Peyer's patch (tissue), 4 donors: ENCODE data around the gene PDE11A.

ENCODE experiments used
- POLR2A ChIP-seq, 2 donors: fragments of 450-650 bp; IDR thresholded peaks; one replicate each; pipeline ENCODE4 v1.5.1; 2017; ENCODE audit warnings: antibody characterized with exemption in 2 of 2, mild to moderate bottlenecking in 2 of 2, moderate library complexity in 2 of 2
- TF ChIP-seq, protein P1 (sequence below), 6 experiments: fragments of 450-650 bp in 4 of 6; fragments of 200-600 bp in 2 of 6; sonication (generic) in 1 of 6; IDR thresholded peaks; one replicate each; pipeline ENCODE4 v1.5.1; 2017 to 2019; ENCODE audit warnings: antibody characterized with exemption in 6 of 6, mild to moderate bottlenecking in 3 of 6, moderate library complexity in 1 of 6

DNA sequence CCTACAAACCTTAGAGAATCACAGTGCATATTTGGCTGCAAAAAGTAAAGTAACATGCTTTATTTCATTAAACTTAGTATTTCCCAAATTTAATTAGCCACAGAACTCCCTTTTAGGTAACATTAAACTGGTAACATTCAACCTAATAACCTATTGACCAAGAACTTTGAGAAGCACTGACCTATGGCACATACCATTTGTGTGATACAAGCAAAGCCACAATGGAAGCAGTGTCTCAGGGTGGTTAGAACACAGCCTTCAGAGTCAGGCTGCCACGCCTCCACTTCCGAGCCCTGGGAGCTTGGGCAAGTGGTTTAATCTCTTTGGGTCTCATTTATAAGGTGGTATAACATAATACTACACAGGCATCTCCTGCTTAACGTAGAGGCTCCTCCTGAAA lies 301.4 kb downstream of the PDE11A start:
- TF ChIP-seq, protein P1, sequence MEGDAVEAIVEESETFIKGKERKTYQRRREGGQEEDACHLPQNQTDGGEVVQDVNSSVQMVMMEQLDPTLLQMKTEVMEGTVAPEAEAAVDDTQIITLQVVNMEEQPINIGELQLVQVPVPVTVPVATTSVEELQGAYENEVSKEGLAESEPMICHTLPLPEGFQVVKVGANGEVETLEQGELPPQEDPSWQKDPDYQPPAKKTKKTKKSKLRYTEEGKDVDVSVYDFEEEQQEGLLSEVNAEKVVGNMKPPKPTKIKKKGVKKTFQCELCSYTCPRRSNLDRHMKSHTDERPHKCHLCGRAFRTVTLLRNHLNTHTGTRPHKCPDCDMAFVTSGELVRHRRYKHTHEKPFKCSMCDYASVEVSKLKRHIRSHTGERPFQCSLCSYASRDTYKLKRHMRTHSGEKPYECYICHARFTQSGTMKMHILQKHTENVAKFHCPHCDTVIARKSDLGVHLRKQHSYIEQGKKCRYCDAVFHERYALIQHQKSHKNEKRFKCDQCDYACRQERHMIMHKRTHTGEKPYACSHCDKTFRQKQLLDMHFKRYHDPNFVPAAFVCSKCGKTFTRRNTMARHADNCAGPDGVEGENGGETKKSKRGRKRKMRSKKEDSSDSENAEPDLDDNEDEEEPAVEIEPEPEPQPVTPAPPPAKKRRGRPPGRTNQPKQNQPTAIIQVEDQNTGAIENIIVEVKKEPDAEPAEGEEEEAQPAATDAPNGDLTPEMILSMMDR (IDR thresholded peaks at IDR 0.05) = no peak
- no peak for TF ChIP-seq POLR2A (IDR thresholded peaks at IDR 0.05)
